ENCODE data around the gene ACTG1.

DNA sequence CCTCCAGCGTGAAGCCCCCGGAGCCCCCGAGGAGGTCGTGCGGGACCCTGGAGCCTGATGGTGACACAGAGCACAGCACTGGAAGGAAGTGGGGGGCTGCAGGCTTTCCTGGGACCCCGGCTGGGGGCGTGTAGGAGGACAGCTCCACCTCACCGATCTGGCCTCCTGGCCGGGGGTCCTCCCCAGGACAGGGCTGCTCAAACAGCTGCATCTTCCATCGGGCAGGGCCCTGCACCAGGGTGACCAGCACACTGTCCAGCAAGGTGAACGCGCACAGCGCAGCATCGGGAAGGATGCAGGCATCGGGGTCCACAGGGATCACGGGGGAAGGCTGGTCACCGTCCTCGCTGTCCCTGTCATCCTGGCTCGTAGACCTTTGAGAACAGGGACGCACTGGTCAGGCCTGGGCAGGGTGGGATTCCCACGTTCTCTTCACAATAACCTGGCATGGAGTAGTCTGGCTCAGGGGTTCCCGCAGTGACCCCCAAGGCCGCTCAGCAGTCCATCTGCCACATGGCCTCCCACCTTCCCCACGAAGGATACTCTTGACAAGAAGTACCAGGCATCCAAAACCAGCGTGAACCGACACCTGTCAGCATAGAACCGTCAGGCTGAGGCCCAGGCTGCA lies 38.3 kb upstream of the ACTG1 start:
- TF ChIP-seq, protein P1, sequence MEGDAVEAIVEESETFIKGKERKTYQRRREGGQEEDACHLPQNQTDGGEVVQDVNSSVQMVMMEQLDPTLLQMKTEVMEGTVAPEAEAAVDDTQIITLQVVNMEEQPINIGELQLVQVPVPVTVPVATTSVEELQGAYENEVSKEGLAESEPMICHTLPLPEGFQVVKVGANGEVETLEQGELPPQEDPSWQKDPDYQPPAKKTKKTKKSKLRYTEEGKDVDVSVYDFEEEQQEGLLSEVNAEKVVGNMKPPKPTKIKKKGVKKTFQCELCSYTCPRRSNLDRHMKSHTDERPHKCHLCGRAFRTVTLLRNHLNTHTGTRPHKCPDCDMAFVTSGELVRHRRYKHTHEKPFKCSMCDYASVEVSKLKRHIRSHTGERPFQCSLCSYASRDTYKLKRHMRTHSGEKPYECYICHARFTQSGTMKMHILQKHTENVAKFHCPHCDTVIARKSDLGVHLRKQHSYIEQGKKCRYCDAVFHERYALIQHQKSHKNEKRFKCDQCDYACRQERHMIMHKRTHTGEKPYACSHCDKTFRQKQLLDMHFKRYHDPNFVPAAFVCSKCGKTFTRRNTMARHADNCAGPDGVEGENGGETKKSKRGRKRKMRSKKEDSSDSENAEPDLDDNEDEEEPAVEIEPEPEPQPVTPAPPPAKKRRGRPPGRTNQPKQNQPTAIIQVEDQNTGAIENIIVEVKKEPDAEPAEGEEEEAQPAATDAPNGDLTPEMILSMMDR (IDR thresholded peaks at IDR 0.05): no peak
- TF ChIP-seq RAD21 (IDR thresholded peaks at IDR 0.05; ENCODE audit: low read length) (no peak), EP300 (IDR thresholded peaks at IDR 0.05; ENCODE audit: borderline replicate concordance in 1 of 2, low read depth in 1 of 2, low read length in 1 of 2) (no peak)
- TF ChIP-seq, protein P2, sequence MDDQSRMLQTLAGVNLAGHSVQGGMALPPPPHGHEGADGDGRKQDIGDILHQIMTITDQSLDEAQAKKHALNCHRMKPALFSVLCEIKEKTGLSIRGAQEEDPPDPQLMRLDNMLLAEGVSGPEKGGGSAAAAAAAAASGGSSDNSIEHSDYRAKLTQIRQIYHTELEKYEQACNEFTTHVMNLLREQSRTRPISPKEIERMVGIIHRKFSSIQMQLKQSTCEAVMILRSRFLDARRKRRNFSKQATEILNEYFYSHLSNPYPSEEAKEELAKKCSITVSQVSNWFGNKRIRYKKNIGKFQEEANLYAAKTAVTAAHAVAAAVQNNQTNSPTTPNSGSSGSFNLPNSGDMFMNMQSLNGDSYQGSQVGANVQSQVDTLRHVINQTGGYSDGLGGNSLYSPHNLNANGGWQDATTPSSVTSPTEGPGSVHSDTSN (IDR thresholded peaks at IDR 0.05): no peak

Data from SK-N-SH (cell line).